Measurements from ENCODE around the gene ANKRD36B. TPM values are rescaled to one million over a fixed set of nuclear protein-coding genes. Genes with fewer than 3 reads are reported as not detected.

The ANKRD36B gene
- 6.5 and 6.8 TPM in 2 replicates for total RNA-seq

GRCh38 chr2:97589598-97590510 lies at the start of gene ANKRD36B:
ANKRD36B (minus strand) TSS chr2:97589877; CDS start chr2:97589685, 192 bp downstream.

Other genes starting within 250 kb of the ANKRD36B start
- 373 and 381 TPM in 2 replicates for gene COX5B, start 56.2 kb upstream of the ANKRD36B start, total RNA-seq
- 40.7 and 70.1 TPM in 2 replicates for gene ACTR1B, start 74.2 kb upstream of the ANKRD36B start, total RNA-seq
- 0.24 and 1.1 TPM in 2 replicates for gene C2orf92, start 79.8 kb upstream of the ANKRD36B start, total RNA-seq
- gene ZAP70, start 123.7 kb upstream of the ANKRD36B start, total RNA-seq: not detected in 2 replicates